Nucleus accumbens (tissue), 56 donors: ENCODE results near the gene SNCG.
"Not testable (repeated sequence)": the region's sequence is repeated elsewhere in the genome, so short reads cannot be mapped to it uniquely, and the experiment has no call there.

ENCODE experiments used
- DNase-seq, 56 donors: peaks; one replicate each; lab custom pipeline; 2025; lab: John Stamatoyannopoulos, UW

The SNCG gene

DNA sequence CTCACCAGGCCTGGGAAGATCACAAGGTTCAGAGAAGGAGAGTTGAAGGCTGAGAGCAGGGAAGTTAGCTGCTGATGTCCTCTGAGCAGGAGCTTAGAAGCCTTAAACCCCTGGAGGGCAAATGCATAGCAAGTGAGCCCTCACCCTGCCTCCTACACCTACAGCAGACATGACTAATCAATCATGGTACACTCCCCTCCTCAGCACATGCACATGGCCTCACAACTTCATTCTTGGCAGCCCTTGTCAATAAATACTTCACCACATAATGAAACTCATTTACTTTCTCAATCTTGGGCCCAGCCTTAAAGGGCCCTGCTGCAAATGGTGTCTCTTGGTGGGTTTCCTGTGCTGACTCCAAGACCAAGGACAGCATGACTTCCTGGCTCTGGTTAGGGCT is 13.9 kb upstream of the SNCG start:
- DNase-seq = no peak

DNA sequence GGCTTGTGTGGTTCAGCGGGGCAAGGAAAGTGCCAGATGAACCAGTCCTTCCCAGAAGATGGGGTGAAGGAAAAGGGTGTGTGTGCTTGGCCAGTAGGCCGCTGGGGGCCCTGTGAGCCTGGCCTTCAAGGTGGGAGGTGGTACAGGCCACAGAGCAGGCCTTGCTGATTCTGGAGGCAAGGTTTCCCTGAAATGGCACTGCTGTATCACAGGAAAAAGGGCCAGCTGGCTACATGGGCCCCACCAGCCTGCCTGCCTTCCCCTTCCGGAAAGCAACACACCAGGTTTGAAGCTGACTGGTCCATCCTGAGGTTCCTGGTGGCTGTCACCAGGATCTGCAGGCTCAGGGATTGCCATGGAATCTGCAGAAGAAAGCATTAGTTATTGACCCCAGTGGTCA is 13.5 kb upstream of the SNCG start:
- DNase-seq = no peak

DNA sequence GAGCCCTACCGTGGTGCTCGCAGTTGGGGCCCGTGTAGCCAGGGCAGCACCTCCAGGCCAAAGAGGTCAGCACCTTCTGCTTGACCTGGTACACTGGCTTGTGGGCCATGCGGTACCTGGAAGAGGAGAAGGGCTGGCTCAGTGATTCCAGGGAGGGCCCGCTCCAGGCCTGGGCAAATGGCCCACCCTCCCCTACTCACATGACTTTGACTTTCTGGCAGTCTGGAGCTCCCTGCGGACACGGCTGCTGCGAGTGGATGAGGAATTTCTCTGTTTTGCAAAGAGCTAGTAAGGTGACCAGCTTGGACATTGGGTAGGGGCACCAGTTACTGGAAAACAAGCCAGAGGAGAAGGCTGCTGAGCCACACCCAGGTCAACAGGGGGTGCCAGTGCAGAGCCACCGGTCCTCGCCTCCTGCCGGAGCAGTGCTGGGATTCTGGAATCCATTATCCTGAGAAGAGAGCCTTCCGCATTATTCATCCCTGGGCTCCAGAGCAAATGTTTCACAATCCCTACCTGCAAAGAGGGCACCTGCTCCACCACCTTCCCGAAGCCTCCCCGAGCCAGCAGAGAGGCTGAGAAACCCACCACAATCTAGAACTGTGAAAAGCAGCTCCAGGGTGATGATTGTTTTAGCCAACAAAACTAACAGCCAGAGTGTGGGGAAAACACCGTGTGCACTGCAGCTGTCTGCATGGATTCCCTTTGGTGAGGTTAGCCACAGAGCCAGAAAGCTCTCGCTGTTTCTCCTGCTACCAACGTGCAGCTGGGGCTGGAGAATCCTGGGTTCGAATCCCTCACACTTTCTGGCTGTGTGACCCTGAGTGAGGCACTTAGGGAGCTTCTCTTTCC is 12.8 kb upstream of the SNCG start:
- DNase-seq = peak in 3 of 56 donors; percentile 18 to 48 (median 24)

DNA sequence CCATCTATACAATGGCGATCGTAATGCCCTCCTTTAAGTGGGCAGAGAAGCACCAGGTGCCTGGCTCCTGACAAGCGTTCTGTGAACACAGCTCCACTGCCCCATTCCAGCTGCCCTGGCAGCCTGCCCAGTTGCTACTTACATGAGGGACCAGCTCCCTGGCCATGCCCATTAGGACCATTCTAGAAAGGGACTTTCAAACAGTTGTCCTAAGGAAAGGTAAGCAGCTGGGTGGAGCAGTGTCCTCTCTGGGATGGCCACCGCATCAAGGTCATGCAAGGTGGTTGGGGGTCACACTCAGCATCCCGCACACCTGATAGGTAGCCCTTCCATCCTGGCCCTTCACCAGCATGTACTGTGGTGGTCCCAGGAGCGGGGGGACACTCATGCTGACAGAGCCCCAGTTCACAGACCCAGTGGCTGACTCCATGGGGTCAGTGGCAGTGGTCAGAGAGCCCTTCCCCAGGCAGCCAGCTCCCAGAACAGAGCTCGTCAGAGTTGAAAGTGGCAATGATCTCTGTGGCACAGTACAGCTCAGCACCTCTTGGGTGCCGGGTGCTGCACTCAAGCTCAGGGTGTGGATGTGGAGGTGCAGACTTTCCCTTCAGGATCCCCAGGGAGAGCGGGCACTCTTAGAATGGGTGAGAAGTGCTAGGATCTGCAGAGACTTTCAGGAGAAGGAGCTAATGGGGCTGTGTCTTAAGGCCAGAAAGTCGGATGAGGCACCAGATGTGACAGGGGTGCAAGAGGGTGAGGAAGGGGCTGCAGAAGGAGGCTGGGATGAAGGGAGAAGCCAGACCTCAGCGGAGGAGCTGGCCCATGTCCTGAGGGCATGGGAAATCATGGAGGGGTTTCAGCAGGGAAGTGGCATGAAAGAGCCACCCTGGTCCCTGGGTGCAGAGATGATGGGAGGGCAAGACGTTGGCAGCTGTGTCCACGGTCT is 11.9 kb upstream of the SNCG start:
- DNase-seq = peak in 5 of 56 donors; percentile 11 to 49 (median 36)

DNA sequence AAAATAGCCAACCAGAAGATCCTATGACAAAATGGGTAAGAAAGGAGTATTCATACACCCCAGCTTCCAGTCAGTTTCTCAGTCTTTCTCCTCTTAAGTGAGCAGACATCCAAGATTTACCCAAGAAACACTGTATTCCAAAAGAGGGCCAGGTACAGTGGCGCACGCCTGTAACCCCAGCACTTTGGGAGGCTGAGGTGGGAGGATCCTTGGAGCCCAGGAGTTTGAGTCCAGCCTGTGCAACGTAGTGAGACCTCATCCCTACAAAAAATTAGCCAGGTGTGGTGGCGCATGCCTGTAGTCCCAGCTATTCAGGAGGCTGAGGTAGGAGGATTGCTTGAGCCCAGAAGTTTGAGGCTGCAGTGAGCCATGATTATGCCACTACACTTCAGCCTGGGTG is 10.6 kb upstream of the SNCG start:
- DNase-seq = not testable (repeated sequence)

DNA sequence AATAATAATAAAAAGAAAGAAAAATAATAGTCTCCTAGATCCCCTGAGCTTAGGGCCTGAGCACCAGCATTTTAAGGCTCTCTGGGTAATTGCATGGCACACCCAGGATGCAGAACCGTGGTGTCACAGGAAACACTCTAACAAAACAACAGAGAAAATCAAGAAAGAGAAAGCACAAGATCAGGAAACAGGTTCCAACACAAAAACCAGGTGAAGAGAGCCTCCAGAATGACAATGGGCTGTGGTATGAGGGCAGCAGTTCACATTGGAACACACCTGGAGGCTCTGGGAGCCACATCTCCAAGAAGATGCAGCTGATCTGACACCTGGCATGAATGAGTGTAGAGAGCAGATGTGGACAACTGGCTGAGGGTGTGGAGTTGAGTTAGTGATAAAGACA is 8.1 kb upstream of the SNCG start:
- no peak for DNase-seq

DNA sequence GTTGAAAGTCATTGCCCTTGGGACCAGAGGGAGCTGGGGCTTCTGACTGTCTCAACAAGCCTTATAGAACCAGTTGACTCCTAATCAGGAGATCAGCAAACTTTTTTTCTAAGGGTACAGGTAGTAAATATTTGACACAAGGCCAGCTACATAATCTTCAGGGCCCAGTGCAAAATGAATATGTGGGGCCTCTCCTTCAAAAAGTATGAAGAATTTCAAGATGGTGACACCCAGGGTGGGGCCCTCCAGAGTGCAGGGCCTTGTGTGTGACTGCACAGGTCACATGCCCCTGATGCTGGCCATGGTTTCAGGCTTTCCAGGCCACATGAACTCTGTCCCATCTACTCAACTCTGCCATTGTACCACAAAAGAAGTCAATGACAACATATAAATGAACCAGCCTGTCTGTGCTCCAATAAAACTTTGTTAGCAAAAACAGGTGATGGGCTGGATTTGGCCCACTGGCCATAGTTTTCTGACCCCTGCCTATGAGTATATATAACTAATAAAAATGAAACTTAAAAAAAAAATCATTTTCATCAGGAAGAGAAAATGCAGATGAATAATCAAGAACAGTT is 7.1 kb upstream of the SNCG start:
- DNase-seq = no peak

DNA sequence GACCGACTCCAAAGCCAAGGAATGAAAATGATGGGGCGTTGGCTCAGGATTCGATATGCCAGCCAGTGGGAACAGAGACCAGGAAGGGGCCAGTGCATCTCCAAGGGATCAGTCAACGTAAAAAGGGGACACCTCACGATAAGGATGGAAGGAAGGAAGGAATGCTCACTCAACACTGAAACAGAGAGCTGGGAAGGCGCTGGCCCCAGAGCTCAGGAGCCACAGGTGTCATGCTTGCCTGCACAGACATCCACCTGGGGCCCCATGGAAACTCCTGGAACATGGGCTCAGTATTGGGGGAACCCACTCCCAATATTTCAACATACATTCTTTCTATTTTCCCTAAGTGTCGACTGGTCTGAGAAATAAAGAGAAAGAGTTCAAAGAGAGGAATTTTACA is 6.3 kb upstream of the SNCG start:
- no peak for DNase-seq

DNA sequence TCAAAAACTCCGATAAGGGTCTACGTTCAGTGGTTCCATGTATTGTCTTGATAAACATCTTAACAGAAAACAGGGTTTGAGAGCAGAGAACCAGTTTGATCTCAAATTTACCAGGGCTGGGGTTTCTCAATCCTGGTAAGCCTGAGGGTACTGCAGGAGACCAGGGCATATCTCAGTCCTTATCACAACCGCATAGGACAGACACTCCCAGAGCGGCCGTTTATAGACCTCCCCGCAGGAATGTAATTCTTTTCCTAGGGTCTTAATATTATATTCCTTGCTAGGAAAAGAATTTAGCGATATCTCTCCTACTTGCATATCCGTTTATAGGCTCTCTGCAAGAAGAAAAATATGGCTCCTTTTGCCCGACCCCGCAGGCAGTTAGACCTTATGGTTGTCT is 5.7 kb upstream of the SNCG start:
- DNase-seq = not testable (repeated sequence)

DNA sequence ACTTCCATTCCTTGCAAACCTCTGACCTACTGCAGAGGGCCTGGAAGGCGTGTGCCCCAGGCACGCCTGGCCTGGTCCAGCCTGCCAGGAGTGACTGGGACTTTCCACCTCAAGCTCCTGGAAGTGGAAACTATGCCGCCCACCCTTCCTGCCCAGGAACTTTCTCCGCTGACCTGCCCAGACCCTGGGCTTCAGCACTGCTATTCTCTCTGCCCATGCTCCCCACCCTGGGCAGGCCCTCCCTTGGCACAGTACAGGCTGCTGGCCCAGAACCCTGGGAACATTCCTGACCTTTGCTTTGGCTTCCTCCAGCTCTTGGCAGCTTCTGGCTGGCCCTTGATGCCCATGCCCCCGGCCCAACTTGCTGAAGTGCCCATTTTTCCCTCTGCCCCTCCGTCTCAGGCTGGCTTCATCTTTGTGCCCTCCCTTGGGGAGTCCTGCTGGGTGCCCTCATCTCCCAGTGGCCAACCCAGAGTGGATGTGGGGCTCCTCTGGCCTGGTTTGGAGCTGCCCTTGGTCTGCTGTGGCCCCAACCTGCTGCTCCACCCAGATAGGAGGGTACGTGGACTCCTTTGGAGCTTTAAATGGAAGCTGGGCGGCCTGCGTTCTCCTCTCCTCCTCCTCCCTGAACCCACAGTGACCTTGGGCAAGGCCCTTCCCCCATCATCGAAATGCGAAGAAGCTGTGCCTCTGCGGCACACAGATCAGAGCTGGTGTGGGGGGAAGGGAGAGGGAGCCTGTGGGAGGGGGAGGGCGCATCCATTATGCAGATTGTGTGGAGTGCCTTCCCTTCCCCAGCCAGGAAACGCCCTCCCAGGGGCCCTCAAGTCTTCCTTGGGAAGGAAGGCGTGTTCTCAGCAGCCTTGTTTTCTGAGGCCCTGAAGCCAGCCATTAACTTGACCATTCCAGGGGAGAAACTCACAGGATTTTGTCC is 4.4 kb upstream of the SNCG start:
- peak in 25 of 56 donors; percentile 22 to 66 (median 41) for DNase-seq

DNA sequence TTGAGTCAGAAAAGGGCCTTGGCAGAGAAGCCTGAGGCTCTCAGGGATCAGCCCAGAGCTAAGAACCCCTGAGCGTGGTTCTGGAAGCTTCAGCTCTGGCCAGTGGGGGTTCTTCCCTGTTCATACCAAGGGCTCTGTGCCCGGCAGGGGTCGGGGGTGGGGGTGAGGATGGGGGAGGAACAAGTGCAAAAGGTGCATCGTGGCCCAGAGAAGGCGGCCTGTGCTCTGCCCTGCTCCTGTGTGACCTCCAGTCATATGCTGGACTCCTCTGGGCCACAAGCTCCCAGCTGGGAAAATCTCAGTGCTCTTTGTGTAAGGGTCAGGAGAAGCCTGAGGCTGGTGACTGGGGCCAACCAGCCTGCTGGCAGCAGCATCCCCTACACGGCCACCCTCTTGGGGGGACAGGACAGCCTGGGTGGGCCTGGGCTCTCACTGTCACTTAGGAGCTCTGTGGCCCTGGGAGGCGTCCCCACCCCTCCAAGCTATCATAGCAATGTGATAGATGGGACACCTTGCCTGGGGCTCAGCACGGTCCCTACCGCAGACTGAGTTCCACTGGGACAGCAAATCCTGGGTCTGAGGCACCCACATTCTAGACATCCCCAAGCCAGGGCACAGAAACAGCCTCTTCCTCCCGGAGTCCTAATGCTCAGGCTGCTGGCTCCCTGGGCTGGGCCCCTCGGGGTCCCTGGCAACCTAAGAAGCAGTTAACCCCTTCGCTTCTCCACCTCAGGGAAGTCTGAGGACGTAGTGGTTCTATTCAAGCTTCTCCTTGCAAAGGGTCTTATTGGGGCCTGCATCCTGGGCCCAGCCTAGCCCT is 3.5 kb upstream of the SNCG start:
- no peak for DNase-seq

DNA sequence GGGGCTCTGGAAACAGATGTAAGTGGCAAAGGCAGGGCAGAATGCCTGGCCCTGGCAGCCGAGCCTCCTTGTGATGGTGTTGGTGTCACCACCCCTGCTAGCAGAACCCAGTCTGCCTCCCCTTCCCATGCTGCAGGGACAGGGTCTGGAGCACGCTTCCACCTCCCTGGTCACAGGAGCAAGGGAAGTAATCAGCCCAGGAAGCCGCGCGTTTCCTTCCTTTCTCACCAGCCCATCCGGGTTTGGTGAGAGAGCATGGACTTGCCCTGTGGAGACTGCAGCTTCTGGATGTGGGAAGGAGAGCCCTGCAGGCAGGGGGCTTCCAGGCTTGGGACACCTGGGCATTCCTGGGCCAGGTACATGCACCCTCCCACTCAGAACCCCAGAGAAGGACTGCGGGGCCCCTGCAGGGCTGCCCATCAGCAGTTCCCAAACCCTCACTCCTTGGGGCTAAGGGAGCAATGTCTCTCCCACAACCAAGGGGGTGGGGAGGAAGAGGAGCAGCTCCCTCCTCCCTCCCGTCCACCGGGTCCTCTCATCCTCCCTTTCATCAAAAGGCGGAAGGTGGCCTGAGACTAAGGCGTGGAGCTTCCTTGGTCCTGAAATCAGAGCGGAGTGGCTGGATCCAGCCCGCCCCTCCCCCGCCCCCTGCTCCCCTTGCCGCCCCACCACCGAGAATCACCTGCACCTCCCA is 2.8 kb upstream of the SNCG start:
- no peak for DNase-seq

DNA sequence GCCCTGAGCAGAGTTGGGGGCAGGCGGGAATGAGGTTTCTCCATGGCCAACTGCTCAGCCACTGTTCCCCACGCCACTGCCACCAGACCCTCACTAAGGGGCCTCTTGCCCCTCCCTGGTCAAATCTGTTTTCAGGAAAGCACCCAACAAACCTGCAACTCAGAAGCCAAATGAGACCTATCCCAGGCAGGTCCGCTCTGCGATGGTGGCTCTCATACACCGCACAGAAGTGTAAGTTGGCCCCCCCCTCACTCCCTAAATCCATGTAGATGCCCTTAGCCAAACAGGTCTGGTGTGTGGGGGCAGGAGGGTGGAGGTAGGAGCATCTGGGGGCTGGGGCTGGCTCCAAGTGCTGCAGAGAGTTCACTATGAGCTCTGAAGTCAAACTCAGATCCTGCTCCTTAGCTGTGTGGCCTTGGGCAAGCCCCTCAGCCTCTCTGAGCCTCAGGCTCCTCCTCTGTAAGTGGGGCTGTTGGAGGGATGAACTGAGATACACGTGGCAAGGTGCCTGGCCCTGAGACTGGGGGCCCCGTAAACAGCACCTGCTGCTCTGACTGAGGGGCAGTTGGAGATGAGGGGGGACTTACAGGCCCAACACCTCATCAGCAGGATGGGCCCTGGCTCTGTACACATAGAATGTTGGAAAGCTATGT is 2.1 kb upstream of the SNCG start:
- DNase-seq = no peak

DNA sequence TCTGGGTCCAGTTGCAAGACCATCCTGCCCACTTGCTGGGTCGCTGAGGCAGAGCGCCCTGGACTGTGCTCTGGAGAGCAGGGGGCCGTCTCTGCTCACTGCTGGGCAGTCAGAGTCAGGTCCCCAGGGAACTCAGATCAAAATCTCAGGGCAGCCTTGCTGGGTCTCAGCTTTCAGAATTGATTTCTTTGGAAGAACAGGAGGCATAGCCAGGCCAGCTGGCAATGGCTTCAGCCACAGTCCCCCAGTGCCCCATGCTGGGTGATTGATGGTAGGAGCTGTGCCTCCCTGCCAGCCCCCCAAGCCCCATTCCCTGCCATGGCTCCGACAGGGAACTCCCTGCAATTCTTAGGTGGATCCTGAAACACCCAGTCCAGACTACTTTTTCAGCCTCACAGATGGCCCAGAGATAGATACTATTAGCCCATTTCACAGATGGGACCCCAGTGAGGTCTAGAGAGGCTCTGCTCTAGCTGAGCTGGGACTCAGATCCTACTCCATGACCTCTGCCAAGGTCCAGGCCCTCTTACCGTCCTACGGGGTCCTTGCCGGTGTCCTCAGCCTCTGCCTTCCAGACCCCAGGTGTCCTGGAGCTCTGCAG is 1.5 kb upstream of the SNCG start:
- DNase-seq = no peak

DNA sequence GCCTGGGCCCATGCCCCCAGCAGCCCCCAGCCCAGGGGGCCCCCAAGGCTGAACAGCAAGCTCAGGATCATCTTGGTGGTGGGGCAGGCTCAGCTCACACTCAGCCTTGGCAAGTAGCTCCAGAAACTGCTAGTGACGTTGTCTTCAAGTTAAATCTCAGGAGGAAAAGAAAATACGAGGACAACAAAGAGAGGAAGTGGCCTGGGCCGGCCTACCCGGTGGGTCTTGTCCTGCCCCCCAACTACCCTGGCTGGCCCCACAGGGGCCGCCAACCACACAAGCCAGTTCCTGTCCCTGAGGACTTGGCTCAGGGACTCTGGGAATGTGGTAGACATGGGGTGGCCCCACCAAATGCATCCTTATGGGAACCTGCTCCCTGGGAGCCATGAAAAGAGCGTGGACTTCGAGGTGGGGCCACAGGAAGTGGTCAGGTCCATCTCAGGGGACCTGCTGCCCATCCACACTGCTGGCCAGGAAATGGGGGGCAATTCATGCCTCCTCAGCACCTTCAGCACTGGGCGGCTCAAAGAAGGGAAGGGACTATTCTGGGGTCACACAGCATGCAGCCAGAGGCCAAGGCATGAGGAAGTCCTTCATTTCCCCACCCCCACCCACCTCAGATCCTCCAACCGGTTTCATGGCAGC is 806 bp upstream of the SNCG start, which contains the start of gene MMRN2:
MMRN2 (minus strand) TSS at position 145 of the 645 bp plus-strand sequence; CDS start at position 71, 74 bp downstream.
- DNase-seq = no peak

DNA sequence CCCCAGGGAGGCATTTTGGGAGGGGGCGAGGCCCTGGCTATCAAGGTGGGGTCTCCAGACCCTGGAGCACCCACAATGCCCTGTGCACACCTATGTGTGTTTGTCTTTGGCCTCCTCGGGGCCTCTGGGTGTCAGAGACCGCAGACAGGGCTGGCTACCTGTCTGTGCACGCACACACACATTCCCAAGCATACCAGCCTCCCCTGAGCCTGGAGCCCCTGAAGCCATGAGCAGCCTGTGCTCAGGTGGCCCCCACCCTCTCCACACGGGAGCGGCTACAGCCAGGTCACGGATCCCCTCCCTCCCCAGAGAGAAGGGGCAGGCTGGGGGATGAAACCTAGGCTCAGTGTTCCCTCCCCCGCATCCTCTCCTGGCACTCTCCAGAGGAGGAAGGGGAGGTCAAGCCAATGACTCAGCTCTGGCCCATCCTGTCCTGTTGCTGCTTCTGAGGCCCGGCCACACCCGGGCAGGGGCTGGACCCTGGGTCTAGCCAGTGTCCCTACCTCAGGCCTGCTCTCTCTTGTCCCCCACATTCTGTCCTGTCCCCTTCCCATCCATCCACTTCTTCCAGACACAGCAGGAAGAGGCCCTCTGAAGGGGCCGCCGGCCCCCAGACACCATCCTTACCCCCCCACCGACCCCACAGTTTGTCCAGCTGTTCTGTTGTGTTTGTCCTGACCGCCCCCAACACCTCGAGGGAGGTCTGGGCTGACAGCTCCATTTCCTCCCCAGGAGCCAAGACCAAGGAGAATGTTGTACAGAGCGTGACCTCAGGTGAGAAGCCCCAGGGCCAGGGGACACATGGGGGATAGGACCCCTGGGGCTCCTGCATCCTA is 720 bp downstream of the SNCG start:
- no peak for DNase-seq
